ENCODE results near the gene HCAR3.
"Not testable (repeated sequence)": the region's sequence is repeated elsewhere in the genome, so short reads cannot be mapped to it uniquely, and the experiment has no call there.

The HCAR3 gene

GRCh38 chr12:122716658-122717057 is at the start of gene HCAR3:
HCAR3 (minus strand) TSS chr12:122716811; CDS start chr12:122716737, 74 bp downstream.
- not testable (repeated sequence) for DNase-seq

- DNase-seq, result no peak
Observed at GRCh38 chr12:122757568-122757967, 41.0 kb upstream of the HCAR3 start.

- DNase-seq, result no peak
Observed at GRCh38 chr12:122754790-122755189, 38.2 kb upstream of the HCAR3 start.

GRCh38 chr12:122753319-122753650 is 36.7 kb upstream of the HCAR3 start:
- no peak for DNase-seq

GRCh38 chr12:122752464-122753318 is 36.1 kb upstream of the HCAR3 start, which contains the start of gene DENR:
DENR (plus strand) TSS chr12:122752824; CDS start chr12:122753702, 878 bp downstream.
- DNase-seq, result peak; percentile 99

- not testable (repeated sequence) for DNase-seq
Observed at GRCh38 chr12:122750781-122751515, 34.3 kb upstream of the HCAR3 start.

- DNase-seq, result no peak
Observed at GRCh38 chr12:122749569-122750332, 33.1 kb upstream of the HCAR3 start.

- no peak for DNase-seq
Observed at GRCh38 chr12:122747224-122748135, 30.9 kb upstream of the HCAR3 start.

- no peak for DNase-seq
Observed at GRCh38 chr12:122743895-122744525, 27.4 kb upstream of the HCAR3 start.

- no peak for DNase-seq
Observed at GRCh38 chr12:122740351-122740750, 23.7 kb upstream of the HCAR3 start.

- no peak for DNase-seq
Observed at GRCh38 chr12:122738571-122738970, 22.0 kb upstream of the HCAR3 start.

- DNase-seq, result no peak
Observed at GRCh38 chr12:122732611-122733010, 16.0 kb upstream of the HCAR3 start.

- no peak for DNase-seq
Observed at GRCh38 chr12:122732170-122732569, 15.6 kb upstream of the HCAR3 start.

- DNase-seq, result peak; percentile 75
Observed at GRCh38 chr12:122730215-122731014, 13.8 kb upstream of the HCAR3 start, which contains the start of gene HCAR1. HCAR1 (minus strand) TSS chr12:122730844; CDS start chr12:122730339, 505 bp downstream.

GRCh38 chr12:122729583-122730214 is 13.1 kb upstream of the HCAR3 start:
- no peak for DNase-seq

- DNase-seq, result no peak
Observed at GRCh38 chr12:122726080-122726558, 9.5 kb upstream of the HCAR3 start.

GRCh38 chr12:122725452-122726079 is 9.0 kb upstream of the HCAR3 start:
- no peak for DNase-seq

- no peak for DNase-seq
Observed at GRCh38 chr12:122724641-122725243, 8.1 kb upstream of the HCAR3 start.

- no peak for DNase-seq
Observed at GRCh38 chr12:122722387-122722786, 5.8 kb upstream of the HCAR3 start.
